GM12801 (cell line): ENCODE measurements around the gene EIF4G1.

Experiments
- CTCF ChIP-seq: IDR thresholded peaks from one replicate; pipeline ENCODE4 v1.5.1; 2011; ENCODE audit warnings: control low read depth; ENCODE audit not compliant: insufficient read length; ENCODE audit errors: extremely low read depth

Gene EIF4G1

GRCh38 chr3:184360929-184361531 is 46.6 kb downstream of the EIF4G1 start:
- no peak for TF ChIP-seq CTCF

GRCh38 chr3:184361532-184361931 is 47.1 kb downstream of the EIF4G1 start, which contains the start of the genes CLCN2 and POLR2H:
TSS of gene CLCN2 (minus strand) at chr3:184361605. CDS start at chr3:184361479, 126 bp downstream.
TSS of gene POLR2H (plus strand) at chr3:184361710. CDS start at chr3:184363493, 1,783 bp downstream.
- no peak for TF ChIP-seq CTCF

- no peak for TF ChIP-seq CTCF
Observed at GRCh38 chr3:184361932-184362667, 47.7 kb downstream of the EIF4G1 start.

GRCh38 chr3:184362668-184363546 is 48.5 kb downstream of the EIF4G1 start:
- no peak for TF ChIP-seq CTCF

- TF ChIP-seq CTCF, result no peak
Observed at GRCh38 chr3:184366619-184367289, 52.3 kb downstream of the EIF4G1 start.

- no peak for TF ChIP-seq CTCF
Observed at GRCh38 chr3:184368116-184368515, 53.7 kb downstream of the EIF4G1 start.
